GM21717 (cell line): ENCODE results near the gene SVOP.
"Not testable (repeated sequence)": the region's sequence is repeated elsewhere in the genome, so short reads cannot be mapped to it uniquely, and the experiment has no call there.

Source experiments
- ATAC-seq: cut with Tn5 transposase; IDR thresholded peaks from one replicate; pipeline ENCODE4 v1.9.1; 2021; ENCODE audit warnings: mild to moderate bottlenecking, moderate library complexity; ENCODE audit not compliant: unreplicated experiment

SVOP gene

DNA sequence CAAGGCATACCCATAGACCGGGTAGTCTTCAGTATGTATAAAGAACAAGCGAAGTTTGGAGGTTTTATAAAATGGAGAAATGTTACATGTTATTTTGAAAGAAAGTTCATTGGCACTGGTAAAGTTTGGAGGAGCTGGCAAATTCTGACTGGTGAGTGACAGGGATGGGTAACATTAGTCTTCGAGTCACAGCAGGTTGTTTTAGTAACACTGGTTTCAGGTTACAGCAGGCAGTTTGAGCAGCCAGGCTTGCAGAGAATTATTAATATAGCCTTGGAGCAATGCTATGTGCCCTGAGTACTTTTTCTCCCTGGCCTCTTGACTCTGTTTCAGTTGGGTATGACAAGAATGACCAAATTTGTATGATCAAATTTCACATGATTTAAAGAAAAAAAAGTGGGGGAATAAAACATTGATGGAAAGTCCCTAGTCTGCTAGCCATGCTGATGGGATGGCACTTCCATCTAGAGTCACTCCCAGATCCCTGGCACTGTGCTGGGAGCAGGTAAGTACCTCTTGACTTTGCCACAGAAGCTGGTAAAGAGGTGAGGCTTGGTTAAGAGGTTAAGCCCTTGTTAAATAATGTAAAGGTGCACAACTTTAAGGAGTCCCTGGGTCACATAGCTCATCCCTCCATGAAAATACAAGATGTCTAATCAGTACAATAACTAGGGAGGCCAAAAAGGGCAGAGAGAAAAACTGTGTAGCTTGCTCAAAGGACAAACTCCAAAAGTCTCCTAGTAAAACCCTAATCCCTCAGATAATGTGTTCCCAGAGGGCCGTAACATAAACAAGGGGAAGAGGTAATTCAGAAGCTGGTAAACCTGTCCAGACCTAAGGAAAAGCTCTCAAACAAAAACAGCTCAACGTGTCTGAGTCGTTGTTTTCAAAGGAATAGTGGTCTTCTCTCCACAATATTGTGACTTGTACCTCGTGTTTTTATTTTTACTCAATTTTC, 12.7 kb upstream of the SVOP start:
- no peak for ATAC-seq

- no peak for ATAC-seq
Measured at GRCh38 chr12:109029411-109029810, 8.5 kb upstream of the SVOP start.

DNA sequence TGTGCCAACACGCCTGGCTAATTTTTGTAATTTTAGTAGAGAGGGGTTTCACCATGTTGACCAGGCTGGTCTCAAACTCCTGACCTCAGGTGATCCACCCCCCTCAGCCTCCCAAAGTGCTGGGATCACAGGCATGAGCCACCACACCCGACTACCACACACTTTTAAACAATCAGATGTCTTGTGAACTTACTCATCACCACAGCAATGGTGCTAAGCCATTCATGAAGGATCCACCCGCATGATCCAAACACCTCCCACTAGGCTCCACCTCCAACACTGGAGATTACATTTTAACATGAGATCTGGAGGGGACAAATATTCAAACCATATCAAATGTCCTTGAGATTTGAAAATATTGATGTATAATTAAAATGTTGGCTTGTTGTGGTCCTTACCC, 7.8 kb upstream of the SVOP start:
- ATAC-seq, result not testable (repeated sequence)

DNA sequence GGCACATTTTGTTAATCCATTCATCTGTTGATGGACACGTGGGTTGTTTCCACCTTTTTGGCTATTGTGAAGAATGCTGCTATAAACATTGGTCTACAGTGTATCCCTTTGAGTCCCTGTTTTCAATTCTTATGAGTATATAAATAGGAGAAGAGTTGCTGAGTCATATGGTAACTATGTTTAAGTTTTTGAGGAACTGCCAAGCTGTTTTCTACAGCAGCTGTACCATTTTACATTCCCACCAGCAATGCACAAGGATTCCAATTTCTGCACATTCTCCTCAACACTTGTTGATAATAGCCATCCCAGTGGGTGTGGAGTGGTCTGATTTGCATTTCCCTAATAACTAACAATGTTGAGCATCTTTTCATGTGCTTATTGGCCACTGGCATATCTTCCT, 6.9 kb upstream of the SVOP start:
- ATAC-seq, result no peak

GRCh38 chr12:109020146-109020795, 597 bp downstream of the SVOP start:
- no peak for ATAC-seq

DNA sequence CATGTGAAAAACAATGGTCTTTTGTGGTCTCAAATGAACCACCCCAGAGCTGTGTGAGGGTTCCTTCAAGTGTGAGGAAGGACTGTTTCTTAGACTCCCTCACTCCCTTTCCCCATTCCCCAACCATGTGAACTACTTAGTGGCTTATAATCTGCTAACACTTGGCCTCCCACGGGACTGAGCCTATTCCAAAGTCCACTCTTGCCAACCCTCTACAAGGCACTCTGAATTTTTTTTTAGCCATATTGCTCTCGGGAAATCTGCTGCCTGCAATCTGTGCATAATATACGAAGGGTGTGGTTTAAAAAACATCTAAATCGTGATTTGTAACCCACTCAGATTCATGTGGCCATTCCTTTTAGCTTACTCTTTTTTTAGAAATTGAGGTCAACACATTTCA, 2.6 kb downstream of the SVOP start:
- no peak for ATAC-seq

DNA sequence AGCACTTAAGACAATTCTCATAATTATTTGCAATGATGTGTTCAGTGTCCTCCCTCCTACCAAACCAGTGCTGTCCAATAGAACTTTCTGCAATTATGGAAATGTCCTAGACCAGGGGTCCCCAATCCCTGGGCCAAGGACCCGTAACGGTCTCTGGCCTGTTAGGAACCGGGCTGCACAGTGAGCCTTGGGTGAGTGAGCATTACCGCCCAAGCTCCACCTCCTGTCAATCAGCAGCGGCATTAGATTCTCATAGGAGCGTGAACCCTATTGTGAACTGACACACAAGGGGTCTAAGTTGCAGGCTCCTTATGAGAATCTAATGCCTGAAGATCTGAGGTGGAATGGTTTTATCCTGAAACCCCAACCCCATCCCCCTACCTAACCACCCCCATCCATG, 3.9 kb downstream of the SVOP start:
- ATAC-seq, result no peak

DNA sequence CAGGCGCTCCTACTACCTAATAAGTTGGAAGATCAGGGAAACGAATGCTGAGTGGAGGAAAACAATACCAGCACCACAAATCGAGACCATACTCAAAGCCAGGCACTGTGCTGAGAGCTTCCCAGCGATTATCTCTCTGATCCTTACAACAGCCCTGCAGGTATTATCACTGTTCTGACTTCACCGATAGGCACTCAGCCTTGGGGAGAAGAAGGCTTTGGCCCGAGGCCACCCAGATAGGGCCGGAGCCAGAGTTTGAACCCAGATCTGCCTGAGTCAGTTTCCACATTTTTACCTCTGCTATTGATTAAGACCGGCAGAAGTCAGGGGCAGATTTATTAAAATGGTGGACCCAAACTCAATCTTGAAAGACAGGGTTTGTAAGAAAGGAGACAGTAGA, 4.9 kb downstream of the SVOP start:
- ATAC-seq, result no peak

DNA sequence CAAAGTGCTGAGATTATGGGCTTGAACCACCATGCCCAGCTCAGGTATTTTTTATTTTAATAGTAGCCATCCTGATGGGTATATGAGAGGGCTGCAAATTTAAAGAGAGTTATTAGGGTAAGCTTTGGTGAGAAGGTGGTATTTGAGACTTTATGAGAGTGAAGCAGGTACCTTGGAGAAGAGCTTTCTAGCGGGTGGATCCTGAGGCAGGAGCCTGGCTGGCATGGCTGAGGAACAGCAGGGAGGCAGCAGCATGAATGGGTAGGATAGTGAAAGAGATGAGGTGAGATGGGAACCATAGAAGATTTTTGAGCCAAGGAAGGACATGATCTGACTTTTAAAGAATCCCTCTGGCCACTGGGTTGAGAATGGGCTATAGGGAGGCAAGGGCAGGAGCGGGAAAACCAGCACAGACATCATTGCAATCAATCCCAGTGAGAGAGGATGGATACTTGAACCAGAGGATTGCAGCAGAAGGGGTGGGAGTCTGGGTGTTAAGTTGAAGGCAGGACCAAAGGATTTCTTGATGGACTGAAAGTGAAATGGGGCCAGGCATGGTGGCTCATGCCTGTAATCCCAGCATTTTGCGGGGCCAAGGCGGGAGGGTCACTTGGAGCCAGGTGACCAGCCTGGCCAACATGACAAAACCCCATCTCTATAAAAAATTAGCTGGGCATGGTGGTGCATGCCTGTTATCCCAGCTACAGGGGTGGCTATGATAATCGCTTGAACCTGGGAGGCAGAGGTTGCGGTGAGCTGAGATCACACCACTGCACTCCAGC, 5.7 kb downstream of the SVOP start:
- no peak for ATAC-seq

- no peak for ATAC-seq
Measured at GRCh38 chr12:109010259-109010658, 10.6 kb downstream of the SVOP start.

GRCh38 chr12:109009766-109010165, 11.1 kb downstream of the SVOP start:
- ATAC-seq, result no peak

GRCh38 chr12:109004017-109004416, 16.9 kb downstream of the SVOP start:
- no peak for ATAC-seq

- ATAC-seq, result no peak
Measured at GRCh38 chr12:108996320-108996719, 24.5 kb downstream of the SVOP start.

GRCh38 chr12:108995370-108995992, 25.4 kb downstream of the SVOP start:
- no peak for ATAC-seq

DNA sequence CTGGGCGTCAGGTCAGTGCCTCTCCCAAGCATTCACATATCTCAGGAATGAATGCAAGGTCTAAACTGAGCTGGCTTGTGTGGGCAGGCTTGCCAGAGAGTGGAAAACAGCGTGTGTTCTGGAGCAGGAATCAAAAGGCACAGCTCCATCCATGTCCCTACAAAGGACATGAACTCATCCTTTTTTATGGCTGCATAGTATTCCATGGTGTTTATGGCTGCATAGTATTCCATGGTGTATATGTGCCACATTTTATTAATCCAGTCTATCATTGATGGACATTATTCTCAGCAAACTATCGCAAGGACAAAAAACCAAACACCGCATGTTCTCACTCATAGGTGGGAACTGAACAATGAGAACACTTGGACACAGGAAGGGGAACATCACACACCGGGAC, 30.8 kb downstream of the SVOP start:
- not testable (repeated sequence) for ATAC-seq

DNA sequence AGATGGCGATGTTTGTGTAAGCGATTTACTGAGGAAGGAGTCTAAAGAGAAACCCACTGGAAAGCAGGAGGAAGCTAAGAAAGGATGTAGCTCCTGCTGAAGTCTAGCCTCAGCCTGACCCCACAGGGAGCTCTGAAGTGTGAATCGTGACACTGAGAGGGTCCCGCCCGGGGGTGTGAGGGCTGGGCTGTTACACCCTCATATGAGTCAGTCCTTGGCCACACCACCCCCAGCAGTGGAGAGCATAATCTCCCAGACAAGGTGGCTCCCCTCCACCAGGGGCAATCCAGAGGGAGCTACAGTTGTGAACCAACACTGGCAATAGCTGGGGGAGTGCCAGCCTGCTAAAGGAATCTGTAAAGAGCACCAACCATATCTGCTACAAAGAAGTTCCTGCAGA, 31.5 kb downstream of the SVOP start:
- ATAC-seq, result no peak

DNA sequence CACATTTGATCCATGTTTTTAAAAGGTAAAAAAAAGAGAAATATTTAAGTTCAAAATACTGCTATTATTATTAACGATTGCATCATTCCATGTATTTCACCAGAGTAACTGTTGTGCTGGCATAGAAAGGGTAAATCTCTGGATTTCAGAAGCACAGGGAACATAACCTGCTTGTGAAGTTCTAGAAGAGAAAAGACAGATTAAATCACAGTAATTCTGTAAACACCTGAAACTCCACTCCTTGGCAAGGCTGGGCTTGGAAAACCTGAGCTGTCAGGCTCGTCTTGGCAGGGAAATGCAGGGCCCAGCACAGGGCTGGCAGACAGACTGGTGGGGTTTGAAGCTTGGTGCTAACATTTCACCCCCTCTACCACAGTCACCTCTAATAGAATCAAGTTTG, 35.1 kb downstream of the SVOP start:
- ATAC-seq, result no peak

GRCh38 chr12:108983227-108983626, 37.6 kb downstream of the SVOP start:
- no peak for ATAC-seq

DNA sequence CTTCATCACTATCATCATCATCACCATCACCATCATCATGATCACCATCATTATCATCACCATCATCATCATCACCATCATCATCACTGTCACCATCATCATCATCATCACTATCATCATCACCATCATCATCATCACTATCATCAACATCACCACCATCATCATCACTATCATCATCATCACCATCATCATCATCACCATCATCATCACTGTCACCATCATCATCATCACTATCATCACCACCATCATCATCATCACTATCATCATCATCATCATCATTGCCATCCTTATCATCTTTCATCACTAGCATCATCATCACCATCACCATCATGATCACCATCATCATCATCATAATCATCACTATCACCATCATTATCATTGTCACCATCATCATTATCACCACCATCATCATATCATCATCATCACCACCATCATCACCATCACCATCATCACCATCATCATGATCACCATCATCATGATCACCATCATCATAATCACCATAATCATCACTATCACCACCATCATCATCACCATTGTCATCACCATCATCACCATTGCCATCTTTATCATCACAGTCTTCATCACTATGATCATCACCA, 38.1 kb downstream of the SVOP start:
- no peak for ATAC-seq

GRCh38 chr12:108981835-108982234, 39.0 kb downstream of the SVOP start:
- ATAC-seq, result no peak
